ENCODE measurements around the gene CST5.
A peak's percentile ranks its signal among the peaks of the same experiment; 100 is the strongest.
"Not testable (repeated sequence)": the region's sequence is repeated elsewhere in the genome, so short reads cannot be mapped to it uniquely, and the experiment has no call there.

CST5 gene, protein sequence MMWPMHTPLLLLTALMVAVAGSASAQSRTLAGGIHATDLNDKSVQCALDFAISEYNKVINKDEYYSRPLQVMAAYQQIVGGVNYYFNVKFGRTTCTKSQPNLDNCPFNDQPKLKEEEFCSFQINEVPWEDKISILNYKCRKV

DNA sequence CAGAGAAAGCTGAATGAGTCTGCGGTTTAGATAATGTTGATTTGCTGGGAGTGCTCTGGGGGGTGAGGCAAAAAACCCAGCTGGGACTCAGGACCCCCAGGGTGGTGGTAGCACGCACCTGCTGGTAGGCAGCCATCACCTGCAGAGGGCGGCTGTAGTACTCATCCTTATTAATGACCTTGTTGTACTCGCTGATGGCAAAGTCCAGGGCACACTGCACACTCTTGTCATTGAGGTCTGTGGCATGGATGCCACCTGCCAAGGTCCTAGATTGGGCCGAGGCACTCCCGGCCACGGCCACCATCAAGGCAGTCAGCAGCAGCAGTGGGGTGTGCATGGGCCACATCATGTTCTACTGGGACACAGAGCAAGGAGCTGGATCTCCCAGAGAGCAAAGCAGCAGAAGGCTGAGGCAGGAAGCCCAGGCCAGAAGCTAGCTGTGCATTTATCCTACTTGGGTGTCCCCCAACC, at the start of gene CST5:
Gene CST5 (minus strand): TSS at position 421 of the 471 bp plus-strand sequence. CDS start 72 bp downstream, at position 349.
- DNase-seq (ENCODE audit: low read depth in 2 of 2) = no peak

DNA sequence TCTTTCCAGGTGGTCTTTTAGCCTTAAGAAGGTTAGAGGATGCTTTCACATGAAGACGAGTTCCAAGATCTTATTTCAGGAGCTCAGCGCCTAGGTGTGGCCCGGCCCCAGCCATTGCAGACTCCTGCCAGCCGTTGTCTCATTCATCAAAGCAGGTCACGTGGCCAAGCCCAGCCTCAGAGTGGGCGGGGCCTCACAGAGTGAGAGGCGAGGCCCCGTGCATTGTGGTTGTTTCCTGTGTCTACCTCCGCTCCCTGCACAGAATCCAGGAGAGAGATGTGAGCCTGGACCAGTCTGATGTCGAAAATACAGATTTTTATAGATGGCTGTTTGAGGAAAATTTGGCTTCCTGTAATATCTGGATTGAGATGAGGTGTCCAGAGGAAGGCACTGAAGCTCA, 49.2 kb upstream of the CST5 start:
- peak in 1 of 2 donors; percentile 10 for DNase-seq (ENCODE audit: low read depth in 2 of 2)

DNA sequence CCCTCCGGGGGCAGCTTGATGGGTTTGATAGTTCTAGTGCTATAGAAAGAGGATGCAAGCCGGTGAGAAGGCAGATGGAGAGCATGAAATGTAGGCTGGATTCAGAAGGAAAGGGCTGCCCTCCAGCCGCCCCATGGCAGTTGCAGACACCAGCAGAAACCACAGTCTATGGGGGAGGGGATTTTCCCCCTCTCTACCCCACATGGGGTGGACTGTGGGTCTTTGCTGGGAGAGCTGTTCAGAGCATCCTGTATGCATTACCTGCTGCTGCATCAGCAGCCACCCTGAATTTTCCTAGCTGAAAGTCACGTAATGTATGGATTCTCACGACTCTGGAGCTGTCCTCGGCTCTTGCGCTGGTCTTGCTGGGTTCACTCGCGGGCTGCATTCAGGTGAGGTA, 48.8 kb upstream of the CST5 start:
- DNase-seq (ENCODE audit: low read depth in 2 of 2) = no peak

DNA sequence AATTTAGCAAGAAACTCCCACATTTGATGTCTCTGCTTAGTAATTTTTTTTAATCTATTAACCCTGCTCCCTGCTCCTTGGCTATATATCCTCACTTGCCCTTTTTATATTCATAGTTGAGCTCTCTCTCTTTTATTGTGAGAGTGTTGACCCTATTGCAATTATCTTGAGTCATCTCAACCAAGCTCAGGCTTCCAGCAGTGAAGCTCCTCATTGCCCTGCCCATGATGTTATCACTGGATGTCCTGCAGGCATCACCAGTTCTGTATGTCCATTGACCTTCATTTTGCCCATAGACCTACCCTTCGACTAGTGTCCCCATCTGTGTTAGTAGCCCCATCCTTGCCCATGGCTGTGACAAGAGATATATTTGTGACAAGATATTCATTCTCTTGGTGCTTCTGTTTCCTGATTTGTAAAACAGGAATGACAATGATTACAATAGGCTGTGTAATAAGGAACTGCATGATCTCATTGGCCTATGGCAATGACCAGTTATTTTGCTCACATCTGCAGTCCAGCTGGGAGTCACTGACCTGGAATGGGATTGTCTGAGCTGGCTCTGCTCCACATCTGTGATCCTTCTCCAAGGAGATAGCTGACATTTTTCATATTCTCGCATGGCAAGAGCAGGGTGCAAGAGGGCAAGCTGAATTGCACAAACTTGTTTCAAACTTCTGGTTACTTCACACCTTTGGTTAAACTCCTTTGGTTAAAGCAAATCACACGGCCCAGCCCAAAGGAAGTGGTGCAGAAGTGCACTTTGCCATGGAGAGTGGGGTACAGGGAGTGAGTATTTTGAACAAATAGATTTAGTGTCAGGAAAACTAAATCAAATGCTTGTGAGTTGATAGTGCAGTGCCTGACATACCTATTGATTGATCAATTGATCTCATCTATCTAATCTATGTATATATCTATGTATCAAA, 47.7 kb upstream of the CST5 start:
- DNase-seq (ENCODE audit: low read depth in 2 of 2) = no peak

DNA sequence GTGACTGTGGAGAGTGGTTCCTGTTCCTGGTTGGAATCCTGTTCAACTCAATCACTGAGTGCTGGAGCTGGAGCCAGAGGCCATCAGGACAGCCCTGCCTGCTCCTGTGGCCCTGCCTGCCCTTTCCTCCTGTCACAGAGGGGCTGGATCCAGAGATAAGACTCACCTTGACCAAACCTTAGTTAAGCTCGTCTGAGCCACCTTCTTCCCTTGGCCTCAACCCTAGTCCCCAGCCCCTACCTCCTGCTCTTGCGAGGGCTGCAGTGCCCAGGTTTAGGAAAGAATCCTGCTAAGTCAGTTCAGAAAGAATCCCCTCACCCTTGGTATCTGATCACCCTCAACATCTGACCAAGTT, 47.0 kb upstream of the CST5 start:
- no peak for DNase-seq (ENCODE audit: low read depth in 2 of 2)

DNA sequence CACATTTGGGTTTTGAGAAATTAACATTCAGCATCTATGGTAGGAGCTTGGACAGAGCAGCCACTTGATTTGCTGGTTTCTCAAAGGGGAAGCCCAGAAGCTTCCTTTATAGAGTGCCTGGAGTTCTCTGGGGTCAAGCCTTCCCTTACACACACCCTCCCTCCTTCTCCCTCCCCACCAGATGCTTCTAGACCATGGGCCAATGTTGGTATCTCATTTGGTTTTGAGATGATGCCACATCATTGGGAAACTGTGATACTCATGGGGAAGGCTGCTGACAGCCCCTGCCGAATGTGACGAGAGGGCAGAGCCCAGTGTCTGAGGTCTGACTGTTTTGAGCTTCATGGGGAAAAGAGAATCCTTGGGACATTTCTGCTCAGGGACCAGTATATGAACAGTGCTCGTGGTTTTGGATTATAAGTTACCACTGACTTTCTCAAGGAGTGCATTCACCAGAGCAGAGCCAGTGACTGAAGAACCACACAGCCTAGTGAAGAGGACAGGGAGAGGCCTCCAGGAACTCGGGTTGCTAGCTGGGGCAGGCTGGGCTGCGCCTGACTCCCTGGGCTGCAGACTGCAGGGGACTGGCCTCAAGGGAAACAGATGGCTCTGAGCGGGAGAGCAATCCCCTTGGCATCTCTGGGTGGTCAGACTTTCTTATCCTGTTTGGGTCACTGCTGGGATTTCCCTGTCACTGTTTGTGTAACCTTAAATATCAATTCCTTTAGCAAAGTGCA, 46.4 kb upstream of the CST5 start:
- DNase-seq (ENCODE audit: low read depth in 2 of 2) = no peak

DNA sequence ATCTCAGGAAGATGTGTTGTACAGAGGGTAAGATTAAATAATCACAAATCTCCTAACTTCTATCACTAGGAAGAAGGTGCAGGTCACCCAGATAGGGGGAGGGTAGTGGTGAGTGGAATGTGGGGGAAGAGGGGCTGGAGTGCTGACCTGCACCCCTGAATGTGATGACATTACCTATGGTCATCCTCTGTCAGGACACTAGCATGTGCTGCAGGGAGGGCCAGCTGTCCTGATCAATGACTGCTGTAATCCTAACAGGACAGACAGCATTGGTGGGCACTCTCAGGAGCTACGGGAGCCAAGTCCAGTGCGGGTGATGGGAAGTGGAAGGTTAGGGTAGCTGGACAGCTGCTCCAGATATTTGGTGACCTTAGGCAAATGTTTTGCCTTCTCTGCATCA, 45.2 kb upstream of the CST5 start:
- no peak for DNase-seq (ENCODE audit: low read depth in 2 of 2)

DNA sequence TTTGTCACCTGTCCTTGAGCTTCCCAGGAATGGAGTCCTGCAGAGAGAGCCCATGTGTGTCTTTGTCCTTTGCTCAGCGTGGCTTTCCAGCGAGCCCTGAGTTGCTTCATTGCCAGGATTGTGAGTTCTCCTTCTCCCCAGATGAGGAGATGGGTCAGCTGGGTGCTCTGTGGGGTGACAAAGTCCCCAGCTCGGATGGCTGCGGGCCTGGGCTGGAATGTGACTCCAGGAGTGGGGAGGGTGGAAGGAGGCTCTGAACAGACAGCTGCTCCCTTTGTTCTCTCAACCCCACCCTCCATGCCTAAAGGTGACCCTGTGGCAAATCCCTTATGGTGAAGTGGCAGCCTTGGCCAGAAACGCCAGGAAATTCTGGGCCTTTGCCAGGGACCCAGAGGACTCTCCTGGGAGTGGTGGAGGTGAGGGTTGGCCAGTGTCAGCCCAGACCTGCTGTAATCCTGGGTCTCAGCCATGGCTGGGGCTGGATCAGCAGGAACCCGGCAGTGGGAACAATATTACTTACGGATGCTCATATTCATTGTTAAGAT, 44.4 kb upstream of the CST5 start:
- no peak for DNase-seq (ENCODE audit: low read depth in 2 of 2)

DNA sequence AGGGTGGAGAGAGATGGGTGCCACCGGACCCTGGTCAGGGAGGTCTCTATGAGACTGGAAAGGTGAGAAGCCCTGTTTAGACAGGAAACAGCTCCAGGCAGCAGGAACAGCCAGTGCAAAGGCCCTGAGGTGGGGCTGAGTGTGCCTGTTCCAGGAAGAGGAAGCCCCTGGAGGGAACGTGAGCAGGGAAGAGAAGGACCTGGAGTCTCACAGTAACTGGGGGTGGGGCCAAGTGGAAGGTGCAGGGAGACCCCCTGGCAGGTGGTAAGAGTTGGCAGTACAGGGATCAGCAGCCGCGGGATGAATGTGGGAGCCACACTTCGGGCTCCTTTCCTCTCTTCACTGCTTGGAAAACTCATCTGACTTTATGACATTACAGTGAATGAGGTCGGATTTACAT, 43.8 kb upstream of the CST5 start:
- no peak for DNase-seq (ENCODE audit: low read depth in 2 of 2)

DNA sequence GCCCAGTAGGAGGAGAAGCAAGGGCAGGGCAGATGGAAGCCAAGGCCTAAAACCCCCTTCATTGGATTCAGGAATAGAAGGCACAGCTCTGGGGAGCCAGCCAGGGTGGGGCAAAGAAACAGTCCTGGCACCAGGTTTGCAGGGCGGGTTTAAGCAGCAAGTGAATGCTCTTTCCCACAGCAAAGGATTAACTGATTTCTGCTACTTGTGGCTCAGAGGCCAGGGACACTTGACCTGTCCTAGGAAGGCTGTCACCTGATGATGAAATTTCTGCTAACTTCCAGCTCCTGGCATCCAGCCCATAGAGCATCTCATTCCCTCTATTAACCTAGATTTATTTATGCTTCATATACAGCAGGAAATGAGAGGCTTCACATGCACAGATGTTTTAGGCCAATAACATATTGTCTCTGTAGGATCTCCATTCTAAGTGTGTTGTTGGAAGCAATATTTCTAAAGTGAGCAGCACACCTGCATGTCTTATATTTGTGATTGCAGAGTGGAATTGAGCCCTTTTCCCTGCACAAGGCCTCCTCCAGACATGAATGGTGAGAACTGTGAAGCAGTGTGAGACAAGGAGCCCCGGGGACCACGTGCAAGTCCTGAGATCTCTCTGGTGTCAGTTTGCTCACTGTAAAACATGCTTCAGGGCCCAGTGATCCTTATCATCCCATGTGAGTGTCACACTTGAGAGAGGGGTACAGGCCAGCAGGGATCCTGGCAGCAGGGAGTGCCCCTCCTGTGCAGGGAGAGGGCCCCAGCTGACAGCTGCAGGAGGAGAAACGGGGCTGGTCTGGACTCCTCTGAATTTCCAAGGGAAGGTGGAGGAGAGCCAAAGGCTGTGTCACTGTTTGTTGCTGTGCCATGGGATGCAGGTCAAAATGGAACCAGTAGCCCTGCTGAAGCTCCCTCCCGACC, 41.1 kb upstream of the CST5 start:
- DNase-seq (ENCODE audit: low read depth in 2 of 2) = no peak

DNA sequence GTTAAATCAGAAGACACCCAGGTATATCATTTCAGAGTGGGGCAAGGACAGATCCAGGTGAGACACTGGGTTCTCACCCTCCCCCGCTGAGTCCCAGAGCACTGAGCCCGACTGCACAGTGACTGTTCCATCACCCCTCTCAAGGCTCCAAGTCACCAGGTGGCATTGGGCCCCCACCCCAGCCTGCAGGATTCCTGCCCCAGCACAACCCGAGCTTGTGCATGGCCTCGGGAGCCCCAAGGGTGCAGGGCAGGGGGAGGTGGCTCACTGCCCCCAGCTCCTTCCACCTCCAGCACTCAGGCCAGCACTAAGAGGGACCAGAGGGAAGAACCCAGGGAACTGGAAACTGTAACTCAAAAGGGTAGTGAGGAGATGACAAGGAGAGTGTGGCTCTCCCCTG, 39.3 kb upstream of the CST5 start:
- DNase-seq (ENCODE audit: low read depth in 2 of 2) = no peak

DNA sequence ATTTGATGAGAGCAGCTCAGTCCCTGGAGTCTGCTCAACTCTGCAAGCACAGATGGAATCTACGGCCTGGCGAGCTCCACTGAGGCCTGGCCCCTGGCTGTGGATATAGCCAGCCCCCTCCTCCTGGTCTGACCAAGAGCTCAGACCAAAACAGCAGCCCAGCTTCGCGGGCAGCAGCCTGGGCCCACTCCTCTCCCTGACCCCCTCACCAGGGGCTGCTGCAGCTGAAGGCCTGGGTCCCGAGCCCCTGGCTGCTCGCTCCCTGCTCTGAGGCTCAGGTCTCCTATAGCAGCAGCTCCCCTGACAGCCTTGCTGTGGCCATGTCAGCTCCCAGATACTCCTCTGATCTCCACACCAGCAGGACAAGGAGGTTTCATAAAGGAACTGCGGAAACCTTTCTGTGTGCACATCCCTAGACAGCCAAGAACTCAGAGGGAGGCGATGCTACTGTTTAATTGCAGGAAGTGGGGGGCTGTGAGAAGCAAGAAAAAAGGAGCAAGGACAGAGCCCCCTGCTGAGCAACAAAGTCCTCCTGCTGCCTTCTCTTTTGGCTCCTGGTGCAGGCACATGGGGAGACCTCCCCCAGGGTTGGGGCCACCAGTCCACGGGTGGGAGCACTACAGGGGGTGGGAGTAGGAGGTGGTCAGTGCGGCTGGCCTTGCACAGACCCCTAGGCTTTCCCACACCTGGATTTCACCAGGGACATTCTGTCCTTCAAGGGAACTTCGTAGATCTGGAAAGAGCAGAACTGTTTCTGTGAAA, 38.7 kb upstream of the CST5 start:
- DNase-seq (ENCODE audit: low read depth in 2 of 2) = no peak

DNA sequence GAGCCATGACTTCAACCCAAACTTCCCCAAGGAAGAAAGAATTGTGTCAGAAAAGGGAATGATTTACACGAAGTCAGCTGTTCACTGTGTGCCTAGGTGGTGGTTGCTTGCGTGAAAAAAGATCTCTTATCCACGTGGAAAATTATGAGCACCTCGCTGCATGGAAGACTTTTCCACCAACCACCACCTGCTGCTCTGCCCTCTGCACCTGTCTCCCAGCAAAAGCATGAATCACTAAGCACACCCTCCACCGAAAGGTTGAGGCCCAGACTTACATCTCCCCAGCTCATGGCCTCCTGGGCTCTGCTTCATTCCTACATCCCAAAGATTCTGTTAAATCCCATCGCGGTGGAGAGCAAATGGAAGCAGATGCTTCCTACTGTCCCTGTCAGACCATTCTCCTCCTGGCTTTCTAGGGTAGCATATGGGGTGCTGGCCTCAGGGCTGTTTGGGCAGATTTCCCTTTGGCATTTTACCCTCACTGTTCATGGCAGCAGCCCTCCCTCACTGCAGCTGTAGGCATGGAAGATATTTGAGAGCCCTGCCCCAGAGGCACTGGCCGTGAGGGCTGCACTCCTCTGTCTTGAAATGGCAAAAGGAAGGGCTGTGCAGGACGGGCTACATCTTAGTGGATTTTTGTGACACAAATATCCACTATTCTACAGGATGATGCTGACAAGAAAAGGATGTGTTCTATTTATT, 37.6 kb upstream of the CST5 start:
- DNase-seq (ENCODE audit: low read depth in 2 of 2) = no peak

DNA sequence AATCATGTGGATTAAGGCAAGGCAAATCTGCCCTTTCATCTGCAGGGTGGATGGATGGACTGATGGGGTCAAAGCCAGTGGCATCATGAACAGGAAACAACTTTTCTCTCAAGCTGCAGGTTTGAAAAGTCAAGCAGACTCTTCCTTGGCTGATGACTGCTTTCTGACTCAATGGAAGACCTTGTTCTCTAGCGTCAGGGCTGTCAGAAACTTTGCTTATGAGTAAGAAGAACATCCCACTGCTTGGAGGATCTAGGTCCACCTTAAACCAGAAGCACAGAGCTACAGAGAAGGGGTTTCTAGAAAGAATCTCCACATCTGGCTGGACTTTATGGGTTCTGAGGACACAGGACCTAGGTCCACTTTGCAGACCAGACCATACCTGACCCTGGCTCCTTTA, 36.3 kb upstream of the CST5 start:
- DNase-seq (ENCODE audit: low read depth in 2 of 2) = no peak

DNA sequence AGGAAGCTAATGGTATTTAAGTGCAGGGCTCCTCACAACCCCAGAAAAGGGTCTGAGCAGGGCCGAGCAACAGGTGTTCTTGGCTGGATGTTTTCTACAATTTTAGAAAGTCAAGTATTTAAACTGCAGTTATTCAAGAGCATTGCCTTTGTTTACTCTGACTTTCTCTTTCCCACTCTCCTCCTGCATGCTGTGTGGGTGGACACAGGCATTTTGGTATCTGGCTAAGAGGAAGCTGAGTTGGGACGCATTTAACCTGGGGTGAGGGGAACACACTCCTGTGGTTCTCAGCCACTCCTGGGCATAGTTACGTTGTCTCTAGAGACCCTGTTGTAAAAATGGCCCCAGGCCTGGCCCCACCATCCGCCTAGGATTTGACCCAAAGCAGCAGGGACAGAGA, 34.9 kb upstream of the CST5 start:
- not testable (repeated sequence) for DNase-seq (ENCODE audit: low read depth in 2 of 2)

DNA sequence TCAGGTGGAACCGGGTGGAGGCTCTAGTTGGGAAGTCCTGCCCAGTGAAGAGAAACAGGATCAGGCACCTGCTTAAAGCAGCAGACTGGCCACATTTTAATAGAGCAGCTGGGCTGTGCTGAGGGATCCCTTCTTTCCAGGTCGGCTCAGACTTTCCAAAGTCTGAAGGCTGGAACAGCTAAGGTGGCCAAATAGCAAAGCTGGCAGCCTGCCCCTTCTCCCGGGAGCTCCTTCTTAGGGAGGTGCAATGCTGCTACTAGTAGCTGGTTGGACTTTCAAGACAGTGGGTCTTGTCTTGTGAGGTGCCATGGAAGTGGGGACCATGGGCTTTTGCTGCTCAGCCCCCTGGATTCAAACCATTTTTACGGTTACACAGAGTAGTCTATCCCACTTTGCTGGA, 30.7 kb upstream of the CST5 start:
- no peak for DNase-seq (ENCODE audit: low read depth in 2 of 2)

DNA sequence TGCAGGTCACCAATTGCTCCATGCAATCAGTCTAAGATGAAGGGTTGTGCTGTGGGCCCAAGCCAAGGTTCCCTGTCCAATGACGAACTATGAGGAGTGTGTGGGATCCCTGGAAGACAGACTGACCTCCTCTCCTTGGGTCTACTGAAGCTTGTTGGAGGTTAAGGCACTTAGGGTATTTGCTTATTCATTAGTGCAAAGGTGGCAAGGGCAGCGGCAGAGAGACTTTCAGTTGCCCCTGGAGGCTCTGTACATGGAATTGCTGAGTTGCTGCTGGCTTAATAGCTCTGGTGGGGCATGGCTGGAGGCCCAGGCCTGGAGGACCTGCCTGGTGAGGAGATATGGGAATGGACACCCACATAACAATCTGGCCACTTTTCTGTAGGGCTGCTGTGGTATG, 29.8 kb upstream of the CST5 start:
- DNase-seq (ENCODE audit: low read depth in 2 of 2) = no peak

DNA sequence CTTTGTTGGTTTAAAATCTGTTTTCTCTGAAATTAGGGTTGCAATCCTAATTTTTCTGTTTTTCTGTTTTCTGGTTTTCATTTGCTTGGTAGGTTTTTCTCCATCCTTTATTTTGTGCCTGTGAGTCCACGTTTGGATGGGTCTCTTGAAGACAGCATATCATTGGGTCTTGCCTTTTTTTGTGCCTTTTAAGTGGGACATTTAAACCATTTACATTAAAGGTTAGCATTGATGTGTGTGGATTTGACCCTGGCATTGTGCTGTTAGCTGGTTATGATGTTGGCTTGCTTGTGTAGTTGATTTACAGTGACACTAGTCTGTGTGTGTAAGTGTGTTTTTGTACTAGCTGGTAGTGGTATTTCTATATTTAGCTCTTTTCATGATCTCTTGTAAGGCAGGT, 28.0 kb upstream of the CST5 start:
- no peak for DNase-seq (ENCODE audit: low read depth in 2 of 2)

DNA sequence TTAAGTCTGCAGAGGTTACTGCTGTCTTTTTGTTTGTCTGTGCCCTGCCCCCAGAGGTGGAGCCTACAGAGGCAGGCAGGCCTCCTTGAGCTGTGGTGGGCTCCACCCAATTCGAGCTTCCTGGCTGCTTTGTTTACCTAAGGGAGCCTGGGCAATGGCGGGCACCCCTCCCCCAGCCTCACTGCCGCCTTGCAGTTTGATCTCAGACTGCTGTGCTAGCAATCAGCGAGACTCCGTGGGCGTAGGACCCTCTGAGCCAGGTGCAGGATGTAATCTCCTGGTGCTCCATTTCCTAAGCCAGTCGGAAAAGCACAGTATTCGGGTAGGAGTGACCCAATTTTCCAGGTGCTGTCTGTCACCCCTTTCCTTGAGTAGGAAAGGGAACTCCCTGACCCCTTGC, 22.8 kb upstream of the CST5 start:
- not testable (repeated sequence) for DNase-seq (ENCODE audit: low read depth in 2 of 2)

DNA sequence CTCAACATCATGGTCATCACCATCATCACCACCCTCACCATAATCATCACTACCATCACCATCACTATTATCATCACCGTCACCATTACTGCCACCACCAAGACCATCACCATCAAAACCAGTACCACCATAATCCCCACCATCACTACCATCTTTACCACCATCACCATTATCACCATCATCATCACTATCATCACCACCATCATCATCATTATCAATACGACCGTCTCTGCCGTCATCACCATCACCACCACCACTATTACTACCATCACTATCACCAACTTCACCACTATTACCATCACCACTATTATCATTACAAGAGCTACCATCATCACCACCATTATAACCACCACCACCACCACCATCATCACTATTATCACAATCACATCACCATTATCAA, 11.3 kb upstream of the CST5 start:
- DNase-seq (ENCODE audit: low read depth in 2 of 2) = not testable (repeated sequence)
